Kidney epithelial cell (primary cell): ENCODE measurements around the gene GLB1L. TPM values are rescaled to one million over a fixed set of nuclear protein-coding genes. Genes with fewer than 3 reads are reported as not detected.

Experiments
- DNase-seq: peaks from one replicate; pipeline ENCODE4 v3.0.0-alpha.2; 2010; ENCODE audit warnings: low read depth
- H3K27me3 ChIP-seq: 2 replicates; pipeline ENCODE4 v1.6.0; 2011; ENCODE audit warnings: low read length; ENCODE audit not compliant: control insufficient read depth, insufficient read depth
- H3K36me3 ChIP-seq: 2 replicates; pipeline ENCODE4 v1.5.1; 2011; ENCODE audit warnings: low read length; ENCODE audit not compliant: control insufficient read depth, insufficient read depth
- H3K4me3 ChIP-seq: 2 replicates; pipeline ENCODE4 v1.5.1; 2011; ENCODE audit warnings: low read depth, mild to moderate bottlenecking, control low read depth, low read length
- CTCF ChIP-seq: IDR thresholded peaks from 2 replicates; pipeline ENCODE4 v1.5.1; 2011; ENCODE audit warnings: mild to moderate bottlenecking, moderate library complexity, low read length, control low read depth, inconsistent platforms; ENCODE audit not compliant: insufficient read depth, poor library complexity, severe bottlenecking
- total RNA-seq: library from RNA; depleted of rRNA; stranded (reverse); fragments of >200 nt; gene quantifications from 2 replicates; pipeline ENCODE4 v1.2.3, GENCODE V29; 2015

GLB1L gene
- total RNA-seq, 1 donor from 2014 or later: 19.8 TPM

GRCh38 chr2:219272356-219272755, 27.1 kb upstream of the GLB1L start:
- no peak for TF ChIP-seq CTCF
- no peaks in the 10 kb centered on the region for H3K36me3 ChIP-seq
- no peak overlapping the region for H3K4me3 ChIP-seq
- no peaks in the 10 kb centered on the region for H3K27me3 ChIP-seq
- DNase-seq: no peak

- H3K4me3 ChIP-seq: no peak overlapping the region
- DNase-seq: no peak
- no peaks in the 10 kb centered on the region for H3K27me3 ChIP-seq
- H3K36me3 ChIP-seq: no peaks in the 10 kb centered on the region
- no peak for TF ChIP-seq CTCF
These were observed 25.8 kb upstream of the GLB1L start for GRCh38 chr2:219271021-219271420.

- no peak for TF ChIP-seq CTCF
- DNase-seq: no peak
- no peaks in the 10 kb centered on the region for H3K36me3 ChIP-seq
These were observed 24.8 kb upstream of the GLB1L start for GRCh38 chr2:219270055-219270372.

GRCh38 chr2:219269362-219270054, 24.3 kb upstream of the GLB1L start:
- H3K4me3 ChIP-seq: no peak overlapping the region
- no peak for TF ChIP-seq CTCF
- no peaks in the 10 kb centered on the region for H3K27me3 ChIP-seq
- no peaks in the 10 kb centered on the region for H3K36me3 ChIP-seq
- no peak for DNase-seq

More at GRCh38 chr2:219270055-219270372, 24.8 kb upstream of the GLB1L start:
- Histone ChIP-seq H3K27me3 (no peaks in the 10 kb centered on the region), H3K4me3 (no peak overlapping the region)

- no peak for TF ChIP-seq CTCF
- no peak overlapping the region for H3K4me3 ChIP-seq
- no peaks in the 10 kb centered on the region for H3K27me3 ChIP-seq
- no peaks in the 10 kb centered on the region for H3K36me3 ChIP-seq
- DNase-seq: no peak
These were observed 23.1 kb upstream of the GLB1L start for GRCh38 chr2:219268294-219268693.

GRCh38 chr2:219266886-219267285, 21.6 kb upstream of the GLB1L start:
- Histone ChIP-seq H3K36me3 (no peaks in the 10 kb centered on the region), H3K4me3 (no peak overlapping the region), H3K27me3 (no peaks in the 10 kb centered on the region)
- TF ChIP-seq CTCF: no peak
- DNase-seq: no peak
